Activated CD8-positive, alpha-beta memory T cell treated with anti-CD3 and anti-CD28 coated beads for 1 hour (primary cell): ENCODE data around the gene CTSA.

Experiments
- DNase-seq, 2 donors: peaks; one replicate each; pipeline ENCODE4 v3.0.0-alpha.2; 2020; ENCODE audit warnings: low read depth in 1 of 2; ENCODE audit errors: extremely low read depth in 1 of 2

The CTSA gene

DNA sequence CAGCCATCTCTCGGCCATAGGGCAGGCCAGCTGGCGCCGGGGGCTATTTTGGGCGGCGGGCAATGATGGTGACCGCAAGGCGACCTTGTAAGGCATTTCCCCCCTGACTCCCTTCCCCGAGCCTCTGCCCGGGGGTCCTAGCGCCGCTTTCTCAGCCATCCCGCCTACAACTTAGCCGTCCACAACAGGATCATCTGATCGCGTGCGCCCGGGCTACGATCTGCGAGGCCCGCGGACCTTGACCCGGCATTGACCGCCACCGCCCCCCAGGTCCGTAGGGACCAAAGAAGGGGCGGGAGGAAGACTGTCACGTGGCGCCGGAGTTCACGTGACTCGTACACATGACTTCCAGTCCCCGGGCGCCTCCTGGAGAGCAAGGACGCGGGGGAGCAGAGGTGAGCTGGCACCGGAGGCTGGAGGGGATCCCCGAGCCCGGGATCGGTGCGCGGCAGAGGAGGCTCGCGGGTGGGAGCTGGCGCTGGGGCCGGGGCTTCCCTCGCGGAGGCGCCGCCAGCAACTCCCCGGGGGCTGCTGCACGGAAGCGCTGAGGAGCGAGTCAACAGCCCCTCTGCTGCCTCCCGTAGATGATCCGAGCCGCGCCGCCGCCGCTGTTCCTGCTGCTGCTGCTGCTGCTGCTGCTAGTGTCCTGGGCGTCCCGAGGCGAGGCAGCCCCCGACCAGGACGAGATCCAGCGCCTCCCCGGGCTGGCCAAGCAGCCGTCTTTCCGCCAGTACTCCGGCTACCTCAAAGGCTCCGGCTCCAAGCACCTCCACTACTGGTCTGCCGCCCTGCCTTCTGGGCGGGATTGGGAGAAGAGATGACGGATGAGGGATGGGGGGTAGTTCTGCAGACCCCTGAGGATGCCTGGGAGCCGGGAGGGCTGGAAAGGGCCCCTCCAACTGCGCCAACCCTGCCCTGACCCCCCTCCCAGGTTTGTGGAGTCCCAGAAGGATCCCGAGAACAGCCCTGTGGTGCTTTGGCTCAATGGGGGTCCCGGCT, at the start of gene CTSA, which contains the start of gene NEURL2:
Gene CTSA, plus strand, starts transcription at position 351 of the 999 bp plus-strand sequence. Its CDS starts 234 bp downstream, at position 585.
Gene NEURL2, minus strand, starts transcription at position 224 of the 999 bp plus-strand sequence. Its CDS starts 217 bp downstream, at position 7.
- DNase-seq = peak; percentile 61 to 74

GRCh38 chr20:45841407-45842129, 49.6 kb upstream of the CTSA start:
- DNase-seq = no peak

DNA sequence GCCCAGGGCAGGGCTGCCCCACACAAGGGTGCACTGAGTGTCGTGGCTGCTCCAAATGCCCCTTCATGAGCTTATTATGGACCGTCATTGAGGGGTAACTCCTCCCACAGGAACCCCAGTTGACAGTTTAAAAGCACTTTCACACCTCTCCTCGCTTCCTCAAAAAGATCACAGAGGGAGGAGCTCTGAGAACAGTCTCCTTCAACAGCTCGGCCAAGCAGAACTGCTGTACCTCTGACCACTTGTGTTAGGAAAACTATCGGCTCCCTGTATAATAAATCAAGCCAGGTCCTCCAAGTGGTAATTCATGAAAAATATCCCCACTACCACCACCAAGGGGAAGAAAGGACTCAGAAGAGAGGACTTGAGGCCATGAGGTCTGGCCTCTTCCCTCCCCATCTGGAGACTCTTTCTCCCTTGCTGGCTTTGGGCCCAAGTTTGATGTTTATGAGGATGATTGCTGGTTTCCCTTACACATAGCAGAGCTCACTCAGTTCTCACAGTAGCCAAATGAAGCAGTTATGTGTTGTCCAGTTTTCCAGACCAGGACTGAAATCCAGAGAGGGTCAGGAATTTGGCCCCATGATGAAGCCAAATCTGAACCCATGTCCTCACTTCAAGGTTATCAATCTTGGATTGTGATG, 48.8 kb upstream of the CTSA start:
- no peak for DNase-seq

DNA sequence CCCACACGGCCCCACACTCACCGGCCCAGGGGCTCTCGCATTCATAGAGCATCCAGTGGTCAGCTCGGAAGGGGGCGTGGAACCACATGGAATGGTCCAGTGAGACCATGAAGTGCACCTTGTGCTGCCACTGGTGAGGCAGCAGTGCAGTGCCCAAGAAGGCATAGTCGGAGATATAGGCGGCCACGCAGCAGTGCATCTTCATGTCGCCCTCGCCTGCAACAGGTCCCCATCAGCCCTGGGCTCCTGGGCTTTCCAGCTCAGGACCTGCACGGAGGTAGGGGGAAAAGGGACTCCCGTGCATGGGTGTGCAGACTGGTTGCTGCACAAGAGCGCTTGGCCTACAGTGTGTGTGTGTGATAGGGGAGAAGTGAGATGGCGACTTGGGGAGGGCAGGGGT, 47.6 kb upstream of the CTSA start:
- no peak for DNase-seq

GRCh38 chr20:45845452-45845851, 45.7 kb upstream of the CTSA start:
- no peak for DNase-seq

DNA sequence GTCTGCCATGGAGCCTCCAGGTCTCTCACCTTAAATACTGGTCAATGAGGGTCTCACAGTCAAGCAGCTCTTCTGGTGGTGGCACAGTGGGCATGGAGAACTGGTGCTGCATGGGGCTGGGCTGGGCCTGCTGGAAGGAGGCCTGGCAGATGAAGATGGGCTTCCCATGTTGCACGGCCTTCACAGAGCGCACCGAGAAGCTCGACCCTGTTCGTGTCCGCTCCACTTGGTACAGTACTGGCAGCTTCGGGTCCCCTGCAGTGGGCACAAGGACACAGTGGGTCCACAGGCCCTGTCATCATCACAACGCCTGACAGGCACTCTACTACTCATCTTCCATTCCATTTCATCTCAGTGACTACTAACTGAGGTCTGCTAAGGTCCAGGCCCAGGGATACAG, 42.7 kb upstream of the CTSA start:
- no peak for DNase-seq

DNA sequence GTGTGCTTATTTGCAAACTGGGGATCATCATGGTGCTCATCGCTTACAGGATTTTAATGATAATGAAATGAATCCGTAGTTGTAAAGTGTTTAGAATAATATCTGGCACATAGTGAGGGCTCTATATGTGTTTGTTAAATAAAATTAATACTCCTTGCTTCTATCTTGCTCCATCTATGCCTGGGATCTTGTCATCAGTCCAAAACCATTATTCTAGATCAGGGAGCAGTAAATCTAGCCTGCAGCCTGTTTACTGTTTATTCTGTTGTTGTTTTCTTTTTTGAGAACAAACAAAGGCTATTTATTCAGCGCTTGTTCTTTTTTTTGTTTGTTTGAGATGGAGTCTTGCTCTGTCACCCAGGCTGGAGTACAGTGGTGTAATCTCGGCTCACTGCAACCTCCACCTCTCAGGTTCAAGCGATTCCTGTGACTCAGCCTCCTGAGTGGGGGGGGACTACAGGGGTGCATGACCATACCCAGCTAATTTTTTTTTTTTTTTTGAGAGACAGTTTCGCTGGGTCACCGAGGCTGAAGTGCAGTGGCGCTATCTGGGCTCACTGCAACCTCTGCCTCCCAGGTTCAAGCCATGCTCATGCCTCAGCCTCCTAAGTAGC, 42.1 kb upstream of the CTSA start:
- no peak for DNase-seq

DNA sequence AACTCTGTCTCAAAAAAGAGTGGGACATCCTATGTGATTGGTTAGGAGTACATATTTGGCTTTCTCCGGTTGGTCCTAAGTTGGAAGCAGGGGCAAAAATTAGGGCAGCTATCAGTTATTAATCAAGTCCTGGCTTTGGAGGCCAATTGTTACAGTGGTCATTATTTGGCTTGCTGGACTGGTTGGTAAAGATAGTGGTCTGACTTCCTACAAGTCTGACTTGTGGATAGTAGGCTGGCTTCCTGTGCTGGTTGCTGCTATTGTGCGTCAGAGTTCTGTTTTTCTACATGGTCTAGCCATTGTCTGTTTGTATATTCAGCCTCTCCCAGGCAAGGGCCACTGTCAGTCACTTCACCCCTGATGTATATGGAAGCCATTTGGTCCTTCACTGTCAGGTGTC, 40.9 kb upstream of the CTSA start:
- DNase-seq = no peak

GRCh38 chr20:45850926-45851325, 40.2 kb upstream of the CTSA start:
- DNase-seq = no peak

GRCh38 chr20:45851501-45851900, 39.6 kb upstream of the CTSA start:
- DNase-seq = no peak

DNA sequence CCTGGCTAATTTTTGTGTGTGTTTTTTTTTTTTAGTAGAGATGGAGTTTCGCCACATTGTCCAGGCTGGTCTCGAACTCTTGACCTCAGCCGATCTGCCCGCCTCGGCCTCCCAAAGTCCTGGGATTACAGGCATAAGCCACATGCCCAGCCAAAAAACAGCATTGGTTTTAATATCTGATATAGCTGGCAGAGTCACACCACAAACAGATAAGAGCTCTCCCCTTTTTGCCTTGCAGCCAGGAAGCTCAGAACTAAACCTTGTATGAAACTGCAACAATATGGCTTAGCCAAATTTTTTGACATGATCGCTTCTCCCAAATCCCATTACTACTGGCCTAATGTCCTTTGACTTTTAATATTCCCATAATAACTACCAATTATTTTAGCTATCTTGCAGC, 38.8 kb upstream of the CTSA start:
- no peak for DNase-seq

GRCh38 chr20:45853484-45853883, 37.7 kb upstream of the CTSA start:
- no peak for DNase-seq

- DNase-seq = peak; percentile 71 to 91
Measured at GRCh38 chr20:45857114-45857881, 33.8 kb upstream of the CTSA start, which contains the start of the genes ACOT8 and ZSWIM3. TSS of gene ACOT8 (minus strand) at chr20:45857392. CDS start at chr20:45857315, 77 bp downstream. TSS of gene ZSWIM3 (plus strand) at chr20:45857614. CDS start at chr20:45857826, 212 bp downstream.

DNA sequence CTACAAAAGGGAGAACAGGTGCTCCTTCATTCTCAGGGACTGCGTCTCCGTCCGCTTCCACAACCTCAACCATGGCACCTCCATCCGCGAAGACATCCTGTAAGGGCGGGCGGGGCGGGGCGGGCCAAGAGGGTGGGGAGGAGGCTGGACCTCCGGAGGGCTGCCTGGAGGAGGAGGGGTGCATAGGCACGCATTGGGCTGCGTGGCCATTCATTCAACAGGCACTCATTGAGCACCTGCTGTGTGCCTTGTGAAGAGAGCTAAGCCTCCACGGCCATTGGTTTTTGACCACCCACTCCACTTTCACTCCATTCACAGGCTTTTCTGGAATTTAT, 33.3 kb upstream of the CTSA start:
- DNase-seq = no peak

- no peak for DNase-seq
Measured at GRCh38 chr20:45859916-45860315, 31.2 kb upstream of the CTSA start.

- no peak for DNase-seq
Measured at GRCh38 chr20:45860560-45861220, 30.4 kb upstream of the CTSA start.

DNA sequence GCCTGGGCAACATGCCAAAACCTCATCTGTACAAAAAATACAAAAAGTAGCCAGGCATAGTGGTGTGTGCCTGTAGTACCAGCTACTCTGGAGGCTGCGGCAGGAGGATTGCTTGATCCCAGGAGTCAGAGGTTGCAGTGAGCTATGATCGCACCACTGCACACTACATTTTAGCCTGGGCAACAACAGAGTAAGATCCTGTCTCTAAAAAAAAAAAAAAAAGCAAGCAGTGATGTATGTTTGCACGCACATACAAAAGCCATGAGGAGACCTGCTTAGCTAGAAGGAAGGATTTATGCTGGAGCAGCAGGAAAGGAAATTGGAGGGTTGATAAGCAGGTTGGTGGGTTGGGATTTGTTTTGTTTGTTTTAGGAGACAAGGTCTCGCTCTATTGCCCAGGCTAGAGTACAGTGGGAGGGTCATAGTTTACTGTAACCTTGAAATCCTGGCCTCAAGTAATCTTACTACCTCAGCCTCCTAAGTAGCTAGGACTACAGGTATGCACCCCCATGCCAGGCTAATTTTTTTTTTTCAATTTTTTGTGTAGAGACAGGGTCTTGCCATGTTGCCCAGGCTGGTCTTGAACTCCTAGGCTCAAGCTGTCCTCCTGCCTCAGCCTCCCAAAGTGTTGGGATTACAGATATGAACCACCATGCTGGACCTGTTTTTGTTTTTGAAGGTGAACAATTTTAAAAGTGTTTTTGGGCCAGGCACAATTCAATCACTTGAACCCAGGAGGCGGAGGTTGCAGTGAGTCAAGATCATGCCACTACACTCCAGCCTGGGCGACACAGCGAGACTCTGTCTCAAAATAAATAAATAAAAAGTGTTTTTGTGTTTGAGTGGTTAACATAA, 29.7 kb upstream of the CTSA start:
- no peak for DNase-seq
